Breast epithelium (tissue), 4 donors: ENCODE data around the gene MLXIP. TPM values are rescaled to one million over a fixed set of nuclear protein-coding genes. Genes with fewer than 3 reads are reported as not detected.
"Not testable (repeated sequence)": the region's sequence is repeated elsewhere in the genome, so short reads cannot be mapped to it uniquely, and the experiment has no call there.

Source experiments
- DNase-seq, 2 donors: peaks; one replicate each; pipeline ENCODE4 v3.0.0-alpha.2; 2019; ENCODE audit warnings: low spot score in 2 of 2
- H3K27ac ChIP-seq, 2 donors: fragments of 200-600 bp; sonication (generic) in 1 of 2; one replicate each; pipeline ENCODE4 v1.5.1; 2016 to 2019; ENCODE audit warnings: mild to moderate bottlenecking in 1 of 2
- H3K27me3 ChIP-seq, 2 donors: fragments of 200-600 bp; sonication (generic) in 1 of 2; one replicate each; pipeline versions ENCODE4 v1.5.1 to v1.6.0; 2017 to 2019; ENCODE audit warnings: control low read depth in 1 of 2, mild to moderate bottlenecking in 1 of 2
- H3K36me3 ChIP-seq: fragments of 200-600 bp; one replicate; pipeline ENCODE4 v1.5.1; 2019
- H3K4me1 ChIP-seq, 2 donors: fragments of 200-600 bp; sonication (generic); one replicate each; pipeline ENCODE4 v1.5.1; 2016 to 2019; ENCODE audit warnings: control low read depth in 1 of 2
- H3K4me3 ChIP-seq, 3 donors: fragments of 200-600 bp; sonication (generic); 1 replicate in 2 of 3; 2 replicates in 1 of 3; pipeline ENCODE4 v1.5.1; 2016 to 2019; ENCODE audit warnings: mild to moderate bottlenecking in 3 of 3, moderate library complexity in 2 of 3
- H3K9me3 ChIP-seq, 2 donors: fragments of 200-600 bp; sonication (generic) in 1 of 2; one replicate each; pipeline ENCODE4 v1.5.1; 2016 to 2019; ENCODE audit warnings: control low read depth in 1 of 2
- POLR2A ChIP-seq: fragments of 450-650 bp; IDR thresholded peaks from one replicate; pipeline ENCODE4 v1.6.1; 2016; ENCODE audit warnings: antibody characterized with exemption, mild to moderate bottlenecking, moderate library complexity
- POLR2AphosphoS5 ChIP-seq, 3 donors: sonication (generic); formaldehyde crosslinking; IDR thresholded peaks; one replicate each; pipeline ENCODE4 v1.6.1; 2017; ENCODE audit warnings: antibody characterized with exemption in 3 of 3
- intact Hi-C: fragments of 100-400 bp; cut with DNase I; formaldehyde crosslinking; loops from one replicate; pipeline ENCODE4 v1.15.1; 2023; ENCODE audit warnings: low total_unique reads
- total RNA-seq, 3 donors: library from RNA; depleted of rRNA; stranded (reverse); fragments of >200 nt; gene quantifications; one replicate each; pipeline ENCODE4 v1.1.0, GENCODE V29; 2016
- TF ChIP-seq, protein P1 (sequence below), 3 donors: fragments of 450-650 bp; IDR thresholded peaks; one replicate each; pipeline ENCODE4 v1.5.1; 2016 to 2017; ENCODE audit warnings: antibody characterized with exemption in 3 of 3, mild to moderate bottlenecking in 3 of 3, moderate library complexity in 3 of 3

Gene MLXIP
- total RNA-seq, 3 donors from 2014 or later = 21.1 to 31.1 (median 28.2) TPM

DNA sequence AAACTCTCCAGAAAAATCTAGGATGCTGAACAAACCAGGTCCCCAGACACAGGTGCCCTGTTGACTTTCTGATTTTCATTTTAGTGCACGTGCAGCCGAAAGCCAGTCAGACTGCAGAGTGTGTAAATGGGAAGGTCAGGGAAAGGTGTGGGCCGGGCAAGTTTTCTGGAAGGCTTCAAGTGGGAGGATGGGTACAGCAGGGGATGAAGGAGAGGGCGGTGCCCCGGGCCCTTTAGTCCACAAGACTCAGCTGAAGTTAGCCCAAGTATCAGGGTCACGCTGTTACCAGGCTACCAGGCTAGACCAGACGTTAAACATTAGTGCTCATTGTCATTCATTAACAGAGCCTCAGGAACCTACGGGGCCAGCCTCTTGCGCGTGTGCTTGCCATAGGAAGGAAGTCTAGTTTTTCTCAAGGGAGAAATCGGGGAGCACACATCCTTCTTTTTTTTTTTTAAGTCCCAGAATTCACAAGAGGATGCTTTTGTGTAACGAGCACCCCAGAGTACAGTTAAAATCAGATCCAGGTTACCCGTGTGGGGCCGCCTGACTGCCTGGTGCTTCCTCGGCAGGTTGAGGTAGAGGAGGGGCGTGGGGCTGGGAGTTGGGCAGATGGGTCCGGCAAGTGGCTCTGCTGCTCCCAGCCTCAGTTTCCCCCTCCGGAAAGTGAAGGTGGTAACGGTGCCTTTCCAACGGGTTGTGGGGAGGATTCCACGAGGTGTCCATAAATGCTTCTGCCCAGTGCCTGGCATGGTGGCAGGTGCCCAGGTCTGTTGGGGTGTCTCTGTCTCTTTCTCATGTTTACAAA, 37.8 kb upstream of the MLXIP start:
- no peak for TF ChIP-seq POLR2A
- no peak for TF ChIP-seq POLR2AphosphoS5 (IDR thresholded peaks at IDR 0.05)
- TF ChIP-seq, protein P1, sequence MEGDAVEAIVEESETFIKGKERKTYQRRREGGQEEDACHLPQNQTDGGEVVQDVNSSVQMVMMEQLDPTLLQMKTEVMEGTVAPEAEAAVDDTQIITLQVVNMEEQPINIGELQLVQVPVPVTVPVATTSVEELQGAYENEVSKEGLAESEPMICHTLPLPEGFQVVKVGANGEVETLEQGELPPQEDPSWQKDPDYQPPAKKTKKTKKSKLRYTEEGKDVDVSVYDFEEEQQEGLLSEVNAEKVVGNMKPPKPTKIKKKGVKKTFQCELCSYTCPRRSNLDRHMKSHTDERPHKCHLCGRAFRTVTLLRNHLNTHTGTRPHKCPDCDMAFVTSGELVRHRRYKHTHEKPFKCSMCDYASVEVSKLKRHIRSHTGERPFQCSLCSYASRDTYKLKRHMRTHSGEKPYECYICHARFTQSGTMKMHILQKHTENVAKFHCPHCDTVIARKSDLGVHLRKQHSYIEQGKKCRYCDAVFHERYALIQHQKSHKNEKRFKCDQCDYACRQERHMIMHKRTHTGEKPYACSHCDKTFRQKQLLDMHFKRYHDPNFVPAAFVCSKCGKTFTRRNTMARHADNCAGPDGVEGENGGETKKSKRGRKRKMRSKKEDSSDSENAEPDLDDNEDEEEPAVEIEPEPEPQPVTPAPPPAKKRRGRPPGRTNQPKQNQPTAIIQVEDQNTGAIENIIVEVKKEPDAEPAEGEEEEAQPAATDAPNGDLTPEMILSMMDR (IDR thresholded peaks at IDR 0.05) = no peak
- no peaks in the 10 kb centered on the region for H3K9me3 ChIP-seq
- no peaks in the 10 kb centered on the region for H3K36me3 ChIP-seq
- intact Hi-C loops = no loop called here
- H3K4me3 ChIP-seq = no peak overlapping the region
- H3K27me3 ChIP-seq = no peaks in the 10 kb centered on the region
- DNase-seq = no peak
- H3K4me1 ChIP-seq = peaks cover 0 to 4% of the 10 kb centered on the region in 2 donors
- no peak overlapping the region for H3K27ac ChIP-seq

DNA sequence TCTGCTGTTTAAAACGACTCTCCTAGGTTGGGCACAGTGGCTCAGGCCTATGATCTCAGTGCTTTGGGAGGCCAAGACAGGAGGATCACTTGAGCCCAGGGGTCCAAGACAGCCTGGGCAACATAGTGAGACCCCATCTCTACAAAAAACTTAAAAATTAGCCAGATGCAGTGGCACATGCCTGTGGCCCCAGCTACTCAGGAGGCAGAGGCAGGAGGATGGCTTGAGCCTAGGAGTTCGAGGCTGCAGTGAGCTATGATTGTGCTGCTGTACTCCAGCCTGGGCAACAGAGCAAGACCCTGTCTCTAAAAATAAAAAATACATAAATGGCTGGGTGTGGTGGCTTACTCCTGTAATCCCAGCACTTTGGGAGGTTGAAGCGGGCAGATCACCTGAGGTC, 37.1 kb upstream of the MLXIP start:
- H3K27ac ChIP-seq, intact Hi-C loops, H3K4me1 ChIP-seq, H3K9me3 ChIP-seq, H3K4me3 ChIP-seq, H3K27me3 ChIP-seq, H3K36me3 ChIP-seq, DNase-seq: not testable (repeated sequence)

DNA sequence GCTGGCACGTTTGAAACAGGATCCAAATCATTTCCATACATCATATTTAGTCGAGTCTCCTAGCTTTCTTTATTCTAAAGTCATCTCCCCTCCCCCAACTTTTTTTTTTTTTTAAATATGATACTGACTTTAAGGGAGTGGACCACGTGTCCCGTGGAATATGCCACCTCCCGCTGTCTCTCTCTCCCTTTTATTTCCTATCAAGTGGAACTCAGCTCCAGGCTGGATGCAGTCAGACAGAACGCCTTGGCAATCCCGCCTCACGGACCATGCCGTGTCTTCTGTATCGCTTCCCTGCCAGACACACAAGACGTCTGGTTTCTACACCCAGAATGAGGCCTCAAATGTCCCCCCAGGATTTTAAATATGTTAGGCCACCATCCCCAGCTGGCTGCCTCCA, 35.6 kb upstream of the MLXIP start:
- Histone ChIP-seq H3K27me3 (no peaks in the 10 kb centered on the region), H3K27ac (no peak overlapping the region), H3K36me3 (no peaks in the 10 kb centered on the region), H3K4me1 (no peaks in the 10 kb centered on the region), H3K9me3 (no peaks in the 10 kb centered on the region), H3K4me3 (no peak overlapping the region)
- DNase-seq = no peak
- TF ChIP-seq POLR2AphosphoS5 (IDR thresholded peaks at IDR 0.05) = no peak
- TF ChIP-seq, protein P1 (IDR thresholded peaks at IDR 0.05) = no peak
- TF ChIP-seq POLR2A = no peak
- intact Hi-C loops = no loop called here

DNA sequence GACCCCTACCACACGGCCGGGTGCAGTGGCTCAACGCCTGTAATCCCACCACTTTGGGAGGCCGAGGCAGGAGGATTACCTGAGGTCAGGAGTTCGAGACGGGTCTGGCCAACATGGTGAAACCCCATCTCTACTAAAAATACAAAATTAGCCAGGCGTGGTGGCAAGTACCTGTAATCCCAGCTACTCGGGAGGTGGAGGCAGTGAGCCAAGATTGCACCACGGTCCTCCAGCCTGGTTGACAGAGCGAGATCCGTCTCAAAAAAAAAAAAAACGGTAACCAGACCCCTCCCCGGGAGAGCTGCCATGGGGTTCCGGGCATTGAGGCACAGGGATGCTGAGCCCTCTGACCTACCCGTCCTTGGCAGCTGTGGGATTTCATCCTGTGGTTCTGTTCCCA, 35.1 kb upstream of the MLXIP start:
- no peak for DNase-seq
- no peaks in the 10 kb centered on the region for H3K9me3 ChIP-seq
- no peaks in the 10 kb centered on the region for H3K4me1 ChIP-seq
- no peaks in the 10 kb centered on the region for H3K36me3 ChIP-seq
- TF ChIP-seq, protein P1 (IDR thresholded peaks at IDR 0.05) = no peak
- TF ChIP-seq POLR2AphosphoS5 (IDR thresholded peaks at IDR 0.05) (no peak), POLR2A (no peak)
- H3K4me3 ChIP-seq = no peak overlapping the region
- H3K27me3 ChIP-seq = no peaks in the 10 kb centered on the region
- no peak overlapping the region for H3K27ac ChIP-seq
- intact Hi-C loops = no loop called here

DNA sequence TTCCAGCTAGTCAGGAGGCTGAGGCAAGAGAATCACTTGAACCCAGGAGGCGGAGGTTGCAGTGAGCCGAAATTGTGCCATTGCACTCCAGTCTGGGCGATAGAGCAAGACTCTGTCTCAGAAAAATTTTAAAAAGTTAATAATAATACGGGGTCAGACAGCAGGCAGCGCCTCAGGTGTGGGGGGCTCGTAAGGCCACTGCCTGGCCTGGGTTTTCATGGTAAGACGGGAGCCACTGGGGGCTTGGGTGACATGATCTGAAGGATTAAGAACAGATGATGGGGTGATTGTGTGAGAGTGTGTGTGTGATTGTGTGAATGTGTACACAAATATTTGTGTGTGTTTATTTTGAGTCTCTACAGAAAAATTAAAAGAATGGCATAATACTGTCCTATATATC, 33.3 kb upstream of the MLXIP start:
- no peaks in the 10 kb centered on the region for H3K4me1 ChIP-seq
- no peak for TF ChIP-seq POLR2A
- intact Hi-C loops = no loop called here
- H3K4me3 ChIP-seq = no peak overlapping the region
- H3K36me3 ChIP-seq = no peaks in the 10 kb centered on the region
- no peaks in the 10 kb centered on the region for H3K27me3 ChIP-seq
- no peak overlapping the region for H3K27ac ChIP-seq
- H3K9me3 ChIP-seq = no peaks in the 10 kb centered on the region
- no peak for DNase-seq

DNA sequence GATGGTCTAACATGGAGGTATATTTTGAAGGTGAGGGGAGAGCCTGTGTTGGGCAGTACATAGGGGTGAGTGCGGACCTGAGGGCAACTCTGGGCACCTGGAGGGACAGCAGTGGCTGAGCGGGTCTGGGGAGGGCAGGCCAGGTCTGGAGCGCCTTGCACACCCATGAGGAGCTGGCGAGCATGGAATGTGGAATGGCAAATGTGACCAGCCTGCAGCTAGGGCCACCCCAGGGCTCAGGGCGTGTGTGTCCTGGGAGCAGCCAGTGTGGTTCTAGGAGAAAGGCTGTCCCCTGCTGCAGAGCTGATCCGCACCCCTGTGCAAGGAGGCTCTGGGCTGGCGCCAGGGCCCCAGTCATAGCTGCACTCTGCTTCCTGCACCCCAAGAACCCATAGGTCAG, 32.4 kb upstream of the MLXIP start:
- H3K27ac ChIP-seq = no peak overlapping the region
- TF ChIP-seq, protein P1 (IDR thresholded peaks at IDR 0.05) = no peak
- TF ChIP-seq POLR2A (no peak), POLR2AphosphoS5 (IDR thresholded peaks at IDR 0.05) (no peak)
- DNase-seq = no peak
- no peaks in the 10 kb centered on the region for H3K27me3 ChIP-seq
- H3K9me3 ChIP-seq = no peaks in the 10 kb centered on the region
- intact Hi-C loops = no loop called here
- no peaks in the 10 kb centered on the region for H3K36me3 ChIP-seq
- H3K4me3 ChIP-seq = no peak overlapping the region
- H3K4me1 ChIP-seq = no peaks in the 10 kb centered on the region
